ENCODE data around the gene NKX1-1.
"Not testable (repeated sequence)": the region's sequence is repeated elsewhere in the genome, so short reads cannot be mapped to it uniquely, and the experiment has no call there.

Gene NKX1-1

DNA sequence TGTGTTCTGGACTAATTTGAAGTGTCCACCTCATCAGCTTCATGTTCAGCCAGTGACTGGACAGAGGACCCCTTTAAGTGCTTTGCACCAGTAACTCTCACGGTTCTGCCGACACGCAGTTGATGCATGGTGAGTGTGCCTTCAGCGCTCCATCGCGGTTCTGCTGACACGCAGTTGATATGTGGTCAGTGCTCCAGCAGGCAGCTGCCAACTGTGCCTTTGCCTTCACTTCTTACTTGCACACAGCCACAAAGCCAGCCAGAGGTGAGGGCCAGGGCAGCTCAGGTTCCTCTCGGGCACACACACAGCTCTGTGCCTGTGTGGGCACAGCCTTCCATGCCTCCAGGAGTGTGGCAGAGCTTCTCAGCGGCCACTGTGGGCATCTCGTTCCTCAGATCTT is 12.4 kb downstream of the NKX1-1 start:
- DNase-seq (ENCODE audit: low spot score): no peak

DNA sequence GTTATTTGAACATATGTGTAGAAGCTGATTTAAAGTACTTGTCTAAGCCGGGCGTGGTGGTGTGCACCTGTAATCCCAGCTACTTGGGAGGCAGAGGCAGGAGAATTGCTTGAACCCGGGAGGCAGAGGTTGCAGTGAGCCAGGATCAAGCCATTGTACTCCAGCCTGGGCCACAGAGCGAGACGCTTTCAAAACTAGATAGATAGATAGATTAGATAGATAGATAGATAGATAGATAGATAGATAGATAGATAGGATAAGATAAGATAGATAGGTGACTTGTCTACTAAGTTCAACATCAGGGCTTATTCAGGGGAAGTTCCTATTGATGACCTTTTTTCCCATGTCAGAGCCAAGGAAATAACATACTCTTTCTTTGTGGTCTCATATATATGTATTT is 12.9 kb downstream of the NKX1-1 start:
- DNase-seq (ENCODE audit: low spot score): not testable (repeated sequence)

DNA sequence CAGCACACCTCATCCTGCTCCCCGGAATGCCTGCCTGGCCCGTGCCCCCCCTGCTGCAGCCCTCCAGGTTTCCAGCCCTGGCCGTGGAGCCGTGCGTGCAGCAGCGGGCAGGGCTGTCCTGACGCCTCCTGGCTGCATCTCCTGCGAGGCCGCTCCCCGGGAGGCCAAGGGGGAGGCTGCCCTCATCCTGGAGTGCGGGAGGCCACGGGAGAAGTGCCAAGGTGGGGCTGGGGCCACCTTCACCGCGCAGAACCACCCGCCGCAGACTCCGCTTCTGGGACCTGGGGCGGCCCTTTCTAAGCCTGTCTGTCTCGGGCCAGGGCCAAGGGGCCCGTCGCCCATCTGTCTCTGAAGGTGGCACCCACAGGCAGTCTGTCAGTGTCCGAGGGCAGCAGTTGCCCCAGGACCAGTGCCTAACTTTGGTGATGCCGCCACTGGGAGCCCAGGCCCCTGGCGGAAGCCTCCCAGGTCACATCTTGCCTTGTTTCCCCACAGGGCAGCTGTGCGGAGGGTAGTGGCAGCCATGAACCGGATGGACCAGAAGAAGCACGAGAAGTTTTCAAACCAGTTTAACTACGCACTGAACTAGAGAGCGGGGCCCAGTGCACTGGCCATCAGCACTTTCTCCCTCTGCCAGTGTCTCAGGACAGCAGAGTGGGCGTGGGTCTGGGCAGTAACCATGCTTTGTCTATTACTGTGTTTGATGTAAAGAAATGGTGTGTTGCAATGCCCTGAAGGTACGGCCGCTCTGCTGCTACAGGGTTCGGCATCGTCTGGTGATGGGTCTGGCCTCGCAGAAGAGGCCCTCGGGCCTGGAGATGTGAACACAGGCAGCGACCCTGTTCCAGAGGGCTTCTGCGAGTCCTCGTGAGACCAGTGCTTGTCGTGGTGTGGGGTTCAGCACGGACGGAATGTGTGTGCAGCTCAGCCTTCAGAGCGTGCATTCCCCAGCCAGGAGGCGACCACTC is 20.6 kb downstream of the NKX1-1 start:
- DNase-seq (ENCODE audit: low spot score): no peak

- no peak for DNase-seq (ENCODE audit: low spot score)
These were observed 21.4 kb downstream of the NKX1-1 start for GRCh38 chr4:1384675-1385372.

DNA sequence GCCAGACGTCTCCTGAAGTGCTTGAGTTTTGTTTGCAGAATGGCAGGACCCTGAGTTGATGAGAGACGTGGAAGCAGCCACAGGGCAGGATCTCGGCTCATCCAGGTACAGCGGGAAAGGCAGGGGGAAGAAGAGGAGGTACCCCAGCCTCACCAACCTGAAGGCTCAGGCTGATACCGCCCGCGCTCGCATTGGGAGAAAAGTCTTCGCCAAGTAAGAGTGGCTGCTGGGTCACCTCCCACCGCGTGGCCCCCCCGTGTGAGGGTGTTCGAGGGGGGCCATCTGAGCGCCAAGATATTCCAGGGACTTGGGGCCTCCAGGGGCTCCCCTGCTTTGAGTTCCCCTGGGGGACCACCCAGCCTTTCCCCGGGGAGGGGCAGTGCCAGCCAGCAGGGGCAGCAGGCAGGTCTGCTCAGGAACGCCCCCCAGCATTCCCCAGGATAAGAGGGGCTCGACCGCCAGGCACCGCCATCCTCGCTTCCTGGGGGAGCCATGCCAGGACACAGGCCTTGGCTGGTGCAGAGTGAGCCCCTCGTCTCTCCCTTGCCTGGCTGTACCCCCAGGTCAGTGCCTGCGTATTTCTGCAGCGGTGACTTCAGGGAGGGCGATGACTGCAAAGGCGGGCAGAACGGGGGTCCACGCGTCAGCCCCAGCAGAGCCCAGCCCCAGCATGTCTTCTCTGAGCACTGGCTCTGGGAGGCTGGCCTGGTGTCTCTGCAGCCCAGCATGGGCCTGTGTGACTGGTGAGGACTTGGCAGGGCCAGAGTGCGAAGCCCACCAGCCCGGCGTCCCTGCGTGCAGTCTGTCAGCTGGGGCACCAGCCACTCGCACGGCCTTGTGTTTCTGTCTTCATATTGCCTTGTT is 22.3 kb downstream of the NKX1-1 start:
- DNase-seq (ENCODE audit: low spot score): no peak

DNA sequence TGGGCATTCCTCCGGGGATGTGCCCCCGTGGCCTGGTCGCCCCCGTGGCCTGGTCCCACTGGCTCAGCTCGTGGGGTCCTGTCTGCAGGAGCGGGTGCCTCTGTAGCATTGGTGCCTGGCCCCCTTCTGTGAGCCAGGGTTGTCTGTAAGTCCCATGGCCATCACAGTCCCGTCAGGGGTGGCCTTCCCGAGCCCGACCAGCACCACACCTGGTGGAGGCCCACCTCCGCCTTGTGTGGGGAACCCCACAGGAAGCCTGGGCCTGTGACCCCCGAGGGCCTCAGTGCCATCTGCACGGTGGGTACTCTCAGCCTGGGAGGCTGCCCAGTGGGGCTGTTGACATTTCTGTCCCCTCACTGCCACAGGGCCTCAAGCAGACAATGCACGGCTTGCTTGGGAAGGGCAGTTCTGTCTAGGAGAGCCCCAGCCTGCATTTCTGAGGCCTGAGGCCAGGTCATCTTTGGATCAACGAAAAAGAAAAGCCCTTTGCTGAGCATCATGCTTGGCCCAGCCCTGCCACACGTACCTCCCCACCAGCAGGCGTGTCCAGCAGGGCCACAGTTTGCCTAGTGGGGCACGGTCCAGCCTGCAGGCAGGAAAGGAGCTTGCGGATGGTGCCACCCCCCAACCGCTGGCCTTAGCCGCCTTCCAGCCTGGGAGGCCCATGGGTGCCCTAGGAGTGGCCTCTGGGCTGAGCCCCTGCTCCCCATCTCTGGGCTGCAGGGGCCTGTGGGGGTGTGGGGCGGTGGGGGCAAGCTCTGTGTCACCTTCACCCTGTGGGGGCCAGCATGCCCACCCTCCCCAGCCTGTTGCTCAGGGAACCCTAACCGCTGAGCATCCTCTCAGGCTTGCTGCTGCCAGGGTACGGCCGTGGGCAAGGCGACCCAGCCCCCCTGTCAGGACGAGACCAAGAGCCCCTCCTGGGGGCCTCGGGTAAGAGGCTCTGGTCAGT is 23.2 kb downstream of the NKX1-1 start:
- DNase-seq (ENCODE audit: low spot score): no peak

GRCh38 chr4:1381944-1382541 is 24.2 kb downstream of the NKX1-1 start:
- no peak for DNase-seq (ENCODE audit: low spot score)

DNA sequence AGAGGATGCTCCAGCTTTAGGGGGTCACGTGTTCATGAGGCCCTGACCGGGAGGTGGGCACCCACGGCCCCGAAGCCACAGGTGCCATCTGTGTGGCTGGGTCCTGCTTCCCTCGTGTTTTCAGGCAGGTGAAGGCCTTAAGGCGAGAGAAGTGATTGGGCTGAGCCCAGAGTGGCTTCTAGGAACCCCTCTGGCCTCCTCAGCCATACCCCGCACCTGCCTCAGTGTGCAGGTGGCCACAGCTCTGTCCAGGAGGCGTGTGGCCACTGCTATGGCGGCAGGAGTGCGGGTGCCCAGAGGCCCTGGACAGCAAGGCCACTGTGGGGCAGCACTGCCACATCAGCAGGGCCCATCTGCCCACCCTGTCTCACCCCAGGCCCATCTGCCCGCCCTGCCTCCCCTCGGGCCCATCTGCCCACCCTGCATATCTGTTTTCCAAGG is 25.0 kb downstream of the NKX1-1 start:
- no peak for DNase-seq (ENCODE audit: low spot score)

- no peak for DNase-seq (ENCODE audit: low spot score)
These were observed 25.7 kb downstream of the NKX1-1 start for GRCh38 chr4:1380368-1381151.

DNA sequence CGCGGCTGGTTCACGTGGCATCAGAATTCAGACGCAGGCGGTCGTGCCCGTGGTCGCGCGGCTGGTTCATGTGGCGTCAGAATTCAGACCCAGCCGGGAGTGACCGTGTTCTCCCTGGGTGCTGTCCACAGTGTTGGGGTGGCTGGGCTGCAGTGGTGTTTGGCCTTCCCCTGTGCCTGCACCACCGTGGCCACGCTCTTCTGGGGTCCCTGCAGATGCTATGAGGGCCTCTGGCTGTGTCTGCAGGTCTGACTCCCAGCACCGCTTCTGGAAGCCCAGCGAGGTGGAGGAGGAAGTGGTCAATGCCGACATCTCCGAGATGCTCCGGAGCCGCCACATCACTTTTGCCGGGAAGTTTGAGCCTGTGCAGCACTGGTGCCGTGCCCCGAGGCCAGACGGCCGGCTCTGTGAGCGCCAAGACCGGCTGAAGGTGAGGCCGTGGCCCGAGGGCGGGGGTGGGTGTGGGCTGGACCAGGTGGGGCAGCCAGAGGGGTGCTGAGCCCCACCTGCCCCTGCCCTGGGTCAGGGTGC is 26.4 kb downstream of the NKX1-1 start:
- DNase-seq (ENCODE audit: low spot score): no peak

- no peak for DNase-seq (ENCODE audit: low spot score)
These were observed 26.9 kb downstream of the NKX1-1 start for GRCh38 chr4:1379351-1379781.

GRCh38 chr4:1378559-1379231 is 27.5 kb downstream of the NKX1-1 start:
- no peak for DNase-seq (ENCODE audit: low spot score)

DNA sequence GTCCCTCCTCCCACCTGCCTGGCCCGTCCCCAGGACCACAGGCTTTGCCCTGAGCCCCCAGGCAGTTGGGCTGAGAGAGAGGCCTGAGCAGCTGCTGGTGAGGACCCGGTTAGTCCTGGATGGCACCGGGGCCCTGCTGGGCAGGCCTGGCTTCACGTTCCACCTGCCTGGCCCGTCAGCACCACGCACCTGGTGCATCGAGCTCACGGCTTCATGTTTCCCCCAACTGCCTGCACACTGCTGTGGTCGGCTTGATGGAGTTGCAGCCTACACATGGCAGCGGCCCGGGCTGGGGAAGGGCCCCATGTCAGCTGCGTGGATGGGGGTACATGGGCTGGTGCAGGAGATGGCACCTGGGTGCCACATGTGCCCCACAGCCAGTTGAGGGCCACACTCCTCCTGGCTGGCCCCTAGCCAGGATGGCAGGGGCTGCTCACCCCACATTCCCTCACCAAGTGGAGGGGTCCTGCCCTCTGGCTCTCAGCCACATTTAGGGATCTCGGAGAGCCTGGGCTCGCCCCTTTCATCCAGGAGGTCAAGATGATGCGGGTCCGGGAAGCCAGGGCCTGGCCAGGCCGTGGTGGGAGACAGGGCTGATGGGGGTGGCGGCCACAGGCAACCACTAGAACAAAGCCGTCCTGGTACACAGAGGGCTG is 28.5 kb downstream of the NKX1-1 start:
- DNase-seq (ENCODE audit: low spot score): no peak

GRCh38 chr4:1376841-1377605 is 29.2 kb downstream of the NKX1-1 start:
- DNase-seq (ENCODE audit: low spot score): no peak

DNA sequence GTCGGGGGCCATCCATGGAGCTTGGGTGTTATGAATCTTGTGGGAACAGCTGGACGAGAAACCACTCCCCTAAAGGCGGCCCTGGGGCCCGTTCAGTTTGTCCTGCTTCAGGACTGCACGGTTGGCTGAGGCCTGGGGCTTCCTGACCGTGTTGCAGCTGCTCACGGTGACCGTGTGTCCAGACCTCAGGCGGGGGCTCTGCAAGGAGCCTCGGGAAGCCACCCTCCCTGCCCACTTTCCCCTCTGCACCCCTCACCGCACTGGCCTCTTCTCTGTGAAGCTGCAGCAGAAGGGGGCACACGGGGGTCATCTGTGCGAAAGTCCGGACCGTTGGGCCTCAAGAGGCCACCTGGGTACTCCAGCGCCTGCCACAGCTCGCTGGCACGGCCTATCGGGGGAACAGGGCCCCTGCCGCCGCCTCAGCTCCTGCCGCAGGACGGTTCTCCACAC is 29.8 kb downstream of the NKX1-1 start:
- DNase-seq (ENCODE audit: low spot score): no peak

- no peak for DNase-seq (ENCODE audit: low spot score)
These were observed 30.4 kb downstream of the NKX1-1 start for GRCh38 chr4:1375761-1376322.
